Measurements from ENCODE around the gene UBA5. TPM values are rescaled to one million over a fixed set of nuclear protein-coding genes. Genes with fewer than 3 reads are reported as not detected.

Gene UBA5
- total RNA-seq, 1 donor from 2014 or later = 36.2 TPM

DNA sequence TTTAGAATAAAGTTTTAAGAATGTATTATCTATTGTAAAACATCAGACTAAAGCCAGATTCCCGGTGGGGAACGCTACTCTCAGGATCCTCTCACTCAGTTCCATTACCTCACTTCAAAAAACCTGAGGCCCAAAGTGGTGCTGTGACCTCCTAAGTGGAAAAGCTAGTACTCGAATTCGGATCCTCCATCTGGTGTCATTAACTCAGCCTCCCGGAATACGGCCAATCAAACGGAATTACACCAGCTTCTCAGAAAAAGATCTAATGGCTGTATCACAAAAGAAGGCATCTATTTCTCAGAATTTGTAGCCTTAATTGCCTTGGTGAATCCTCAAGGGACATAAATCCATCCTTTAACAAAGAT is 1.1 kb upstream of the UBA5 start:
- Histone ChIP-seq H3K4me1 (ENCODE audit: insufficient read depth, low read length) (peaks cover 12% of the 10 kb centered on the region), H3K4me3 (ENCODE audit: insufficient read depth, low read depth, low read length) (peak overlapping the region; percentile 96), H3K36me3 (ENCODE audit: insufficient read depth, low read length) (no peaks in the 10 kb centered on the region), H3K9me3 (ENCODE audit: insufficient read depth, low read depth, low read length) (no peaks in the 10 kb centered on the region), H3K4me2 (ENCODE audit: low read length) (peak overlapping the region; percentile 97), H4K20me1 (ENCODE audit: insufficient read depth, low read length) (peaks cover 19% of the 10 kb centered on the region), H2AFZ (ENCODE audit: low read depth, low read length) (peak overlapping the region; percentile 97), H3K27me3 (ENCODE audit: insufficient read depth, low read length) (no peaks in the 10 kb centered on the region), H3K27ac (ENCODE audit: low read depth, low read length) (peak overlapping the region; percentile 91), H3K9ac (ENCODE audit: low read length) (peak overlapping the region; percentile 95), H3K79me2 (ENCODE audit: insufficient read depth, low read length) (peaks cover 62% of the 10 kb centered on the region)
- TF ChIP-seq, protein P1, sequence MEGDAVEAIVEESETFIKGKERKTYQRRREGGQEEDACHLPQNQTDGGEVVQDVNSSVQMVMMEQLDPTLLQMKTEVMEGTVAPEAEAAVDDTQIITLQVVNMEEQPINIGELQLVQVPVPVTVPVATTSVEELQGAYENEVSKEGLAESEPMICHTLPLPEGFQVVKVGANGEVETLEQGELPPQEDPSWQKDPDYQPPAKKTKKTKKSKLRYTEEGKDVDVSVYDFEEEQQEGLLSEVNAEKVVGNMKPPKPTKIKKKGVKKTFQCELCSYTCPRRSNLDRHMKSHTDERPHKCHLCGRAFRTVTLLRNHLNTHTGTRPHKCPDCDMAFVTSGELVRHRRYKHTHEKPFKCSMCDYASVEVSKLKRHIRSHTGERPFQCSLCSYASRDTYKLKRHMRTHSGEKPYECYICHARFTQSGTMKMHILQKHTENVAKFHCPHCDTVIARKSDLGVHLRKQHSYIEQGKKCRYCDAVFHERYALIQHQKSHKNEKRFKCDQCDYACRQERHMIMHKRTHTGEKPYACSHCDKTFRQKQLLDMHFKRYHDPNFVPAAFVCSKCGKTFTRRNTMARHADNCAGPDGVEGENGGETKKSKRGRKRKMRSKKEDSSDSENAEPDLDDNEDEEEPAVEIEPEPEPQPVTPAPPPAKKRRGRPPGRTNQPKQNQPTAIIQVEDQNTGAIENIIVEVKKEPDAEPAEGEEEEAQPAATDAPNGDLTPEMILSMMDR (IDR thresholded peaks at IDR 0.05; ENCODE audit: insufficient read depth, low read depth, low read length) = no peak
- TF ChIP-seq EZH2 (IDR thresholded peaks at IDR 0.05; ENCODE audit: insufficient read depth, low read length) = no peak
- Mint-ChIP-seq H3K27ac (ENCODE audit: unreplicated experiment) (peak overlapping the region; percentile 89), H3K4me3 (ENCODE audit: unreplicated experiment) (peak overlapping the region; percentile 95), H3K27me3 (ENCODE audit: low read depth, unreplicated experiment) (no peaks in the 10 kb centered on the region), H3K36me3 (ENCODE audit: low read depth, unreplicated experiment) (peaks cover 2% of the 10 kb centered on the region), H3K4me1 (ENCODE audit: low read depth, unreplicated experiment) (peaks cover 16% of the 10 kb centered on the region), H3K9me3 (ENCODE audit: unreplicated experiment) (no peaks in the 10 kb centered on the region)
- no peak for FAIRE-seq
- no peak for DNase-seq (ENCODE audit: low read depth)

GRCh38 chr3:132659365-132660051 is 621 bp upstream of the UBA5 start, which contains the start of gene ACAD11:
Gene ACAD11, minus strand, starts transcription at chr3:132659809. Its CDS starts 58 bp downstream, at chr3:132659751.
- Histone ChIP-seq H3K9ac (ENCODE audit: low read length) (peak within 1 kb of the TSS; percentile 95), H4K20me1 (ENCODE audit: insufficient read depth, low read length) (peaks cover 19% of the 10 kb centered on the region), H3K4me1 (ENCODE audit: insufficient read depth, low read length) (peaks cover 12% of the 10 kb centered on the region), H3K27me3 (ENCODE audit: insufficient read depth, low read length) (no peaks in the 10 kb centered on the region), H2AFZ (ENCODE audit: low read depth, low read length) (peak within 1 kb of the TSS; percentile 97), H3K27ac (ENCODE audit: low read depth, low read length) (peak within 1 kb of the TSS; percentile 91), H3K4me2 (ENCODE audit: low read length) (peak within 1 kb of the TSS; percentile 97), H3K36me3 (ENCODE audit: insufficient read depth, low read length) (no peaks in the 10 kb centered on the region), H3K9me3 (ENCODE audit: insufficient read depth, low read depth, low read length) (no peaks in the 10 kb centered on the region), H3K79me2 (ENCODE audit: insufficient read depth, low read length) (peaks cover 68% of the 10 kb centered on the region), H3K4me3 (ENCODE audit: insufficient read depth, low read depth, low read length) (peak within 1 kb of the TSS; percentile 96)
- H3K27me3 Mint-ChIP-seq (ENCODE audit: low read depth, unreplicated experiment) = no peaks in the 10 kb centered on the region
- H3K9me3 Mint-ChIP-seq (ENCODE audit: unreplicated experiment) = no peaks in the 10 kb centered on the region
- H3K4me1 Mint-ChIP-seq (ENCODE audit: low read depth, unreplicated experiment) = peaks cover 16% of the 10 kb centered on the region
- H3K27ac Mint-ChIP-seq (ENCODE audit: unreplicated experiment) = peak within 1 kb of the TSS; percentile 89
- TF ChIP-seq, protein P1 (IDR thresholded peaks at IDR 0.05; ENCODE audit: insufficient read depth, low read depth, low read length) = peak; percentile 65
- TF ChIP-seq EZH2 (IDR thresholded peaks at IDR 0.05; ENCODE audit: insufficient read depth, low read length) = no peak
- peaks cover 2% of the 10 kb centered on the region for H3K36me3 Mint-ChIP-seq (ENCODE audit: low read depth, unreplicated experiment)
- DNase-seq (ENCODE audit: low read depth) (peak; percentile 75), FAIRE-seq (no peak)
- peak within 1 kb of the TSS; percentile 95 for H3K4me3 Mint-ChIP-seq (ENCODE audit: unreplicated experiment)

DNA sequence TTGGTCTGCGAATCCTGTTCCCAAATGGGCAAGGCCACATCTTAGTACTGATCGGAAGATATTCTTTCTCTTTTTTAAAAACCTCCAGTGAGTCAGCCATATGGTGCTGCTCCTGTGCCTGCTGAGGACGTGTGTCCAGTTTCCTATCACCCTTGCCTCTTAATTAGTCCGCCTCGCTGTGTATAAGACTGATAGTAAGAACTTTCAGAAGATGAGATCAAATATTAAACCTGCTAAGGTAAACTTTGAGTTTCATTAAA is 612 bp downstream of the UBA5 start:
- H3K4me1 ChIP-seq (ENCODE audit: insufficient read depth, low read length) = peaks cover 12% of the 10 kb centered on the region
- Mint-ChIP-seq H3K27ac (ENCODE audit: unreplicated experiment) (peak overlapping the region; percentile 89), H3K4me1 (ENCODE audit: low read depth, unreplicated experiment) (peaks cover 16% of the 10 kb centered on the region), H3K9me3 (ENCODE audit: unreplicated experiment) (no peaks in the 10 kb centered on the region), H3K27me3 (ENCODE audit: low read depth, unreplicated experiment) (no peaks in the 10 kb centered on the region), H3K36me3 (ENCODE audit: low read depth, unreplicated experiment) (peaks cover 2% of the 10 kb centered on the region), H3K4me3 (ENCODE audit: unreplicated experiment) (peak overlapping the region; percentile 95)
- H4K20me1 ChIP-seq (ENCODE audit: insufficient read depth, low read length) = peaks cover 24% of the 10 kb centered on the region
- H3K79me2 ChIP-seq (ENCODE audit: insufficient read depth, low read length) = peaks cover 80% of the 10 kb centered on the region
- TF ChIP-seq EZH2 (IDR thresholded peaks at IDR 0.05; ENCODE audit: insufficient read depth, low read length) = no peak
- TF ChIP-seq, protein P1 (IDR thresholded peaks at IDR 0.05; ENCODE audit: insufficient read depth, low read depth, low read length) = no peak
- H3K4me2 ChIP-seq (ENCODE audit: low read length) = peak overlapping the region; percentile 97
- peak overlapping the region; percentile 91 for H3K27ac ChIP-seq (ENCODE audit: low read depth, low read length)
- H3K27me3 ChIP-seq (ENCODE audit: insufficient read depth, low read length) = no peaks in the 10 kb centered on the region
- H3K9ac ChIP-seq (ENCODE audit: low read length) = peak overlapping the region; percentile 95
- FAIRE-seq = no peak
- H3K4me3 ChIP-seq (ENCODE audit: insufficient read depth, low read depth, low read length) = peak overlapping the region; percentile 96
- no peaks in the 10 kb centered on the region for H3K9me3 ChIP-seq (ENCODE audit: insufficient read depth, low read depth, low read length)
- H3K36me3 ChIP-seq (ENCODE audit: insufficient read depth, low read length) = no peaks in the 10 kb centered on the region
- peak overlapping the region; percentile 97 for H2AFZ ChIP-seq (ENCODE audit: low read depth, low read length)
- DNase-seq (ENCODE audit: low read depth) = peak; percentile 23

Measured in astrocyte (in vitro differentiated cells and primary cell).